A673 (cell line): Measurements from ENCODE around the gene NINJ2. TPM values are rescaled to one million over a fixed set of nuclear protein-coding genes. Genes with fewer than 3 reads are reported as not detected.

Source experiments
- BruUV-seq: library from RNA; stranded (reverse); fragments of 400-500 nt; replicated peaks from 2 replicates; lab custom pipeline; 2021; lab: Mats Ljungman, UMichigan
- CTCF ChIA-PET: fragments of 300-600 bp; sonication (Branson Sonifier 250); formaldehyde crosslinking; loops from one replicate; lab custom pipeline; 2022; ENCODE audit warnings: antibody characterized with exemption; lab: Charles Lee
- POLR2A ChIA-PET: fragments of 300-600 bp; sonication (Branson Sonifier 250); formaldehyde crosslinking; loops from one replicate; lab custom pipeline; 2022; ENCODE audit warnings: antibody characterized with exemption; ENCODE audit not compliant: low non-redundant PET; lab: Charles Lee
- DNase-seq: peaks from one replicate; pipeline ENCODE4 v3.0.0-alpha.2; 2015; ENCODE audit warnings: low spot score
- H3K27ac ChIP-seq: fragments of 200-600 bp; sonication (generic); 2 replicates; pipeline ENCODE4 v1.5.1; 2016; ENCODE audit warnings: mixed run types, low read depth, mild to moderate bottlenecking, mixed read lengths, antibody characterized with exemption, low read length; ENCODE audit not compliant: poor library complexity, severe bottlenecking
- H3K27me3 ChIP-seq: fragments of 200-600 bp; sonication (generic); replicated peaks from 2 replicates; pipeline ENCODE4 v1.6.1; 2017; ENCODE audit warnings: mixed run types, low read depth, mild to moderate bottlenecking, mixed read lengths, antibody characterized with exemption, low read length; ENCODE audit not compliant: insufficient read depth, poor library complexity
- H3K36me3 ChIP-seq: fragments of 200-600 bp; sonication (generic); 2 replicates; pipeline ENCODE4 v1.6.1; 2016; ENCODE audit warnings: mixed run types, mild to moderate bottlenecking, mixed read lengths, antibody characterized with exemption, low read length; ENCODE audit not compliant: insufficient read depth, poor library complexity, severe bottlenecking
- H3K4me1 ChIP-seq: fragments of 200-600 bp; sonication (generic); 2 replicates; pipeline ENCODE4 v1.6.1; 2017; ENCODE audit warnings: mixed run types, mild to moderate bottlenecking, mixed read lengths, antibody characterized with exemption, low read length; ENCODE audit not compliant: insufficient read depth, poor library complexity, severe bottlenecking
- H3K4me3 ChIP-seq: fragments of 200-600 bp; sonication (generic); 2 replicates; pipeline ENCODE4 v1.5.1; 2016; ENCODE audit warnings: low read depth, mixed run types, mild to moderate bottlenecking, mixed read lengths, low read length; ENCODE audit not compliant: poor library complexity, severe bottlenecking
- H3K9me3 ChIP-seq: fragments of 200-600 bp; sonication (generic); 2 replicates; pipeline ENCODE4 v1.6.1; 2016; ENCODE audit warnings: mixed run types, low read depth, mild to moderate bottlenecking, mixed read lengths, antibody characterized with exemption, low read length; ENCODE audit not compliant: poor library complexity, severe bottlenecking
- CTCF ChIP-seq: fragments of 300-800, 200-600 bp; sonication (generic); conservative IDR thresholded peaks from 2 replicates; pipeline ENCODE4 v1.5.1; 2017; ENCODE audit warnings: low read depth, mild to moderate bottlenecking, antibody characterized with exemption, low read length, moderate library complexity, mixed read lengths
- EZH2 ChIP-seq: fragments of 200-600 bp; sonication (generic); IDR thresholded peaks from 2 replicates; pipeline ENCODE4 v1.6.1; 2017; ENCODE audit warnings: borderline replicate concordance, low read depth, mild to moderate bottlenecking, mixed read lengths, antibody characterized with exemption, low read length; ENCODE audit not compliant: poor library complexity, severe bottlenecking
- intact Hi-C: fragments of 100-400 bp; cut with micrococcal nuclease; formaldehyde crosslinking; loops from one replicate; pipeline ENCODE4 v1.10.0; 2022; ENCODE audit not compliant: unreplicated experiment
- total RNA-seq: library from RNA; stranded (reverse); gene quantifications from 2 replicates; pipeline ENCODE4 v1.2.3, GENCODE V29; 2021

Gene NINJ2
- total RNA-seq, 1 experiment from 2014 or later: not detected

- intact Hi-C loops: no loop called here
- Histone ChIP-seq H3K27ac (no peak overlapping the region), H3K4me1 (no peaks in the 10 kb centered on the region), H3K9me3 (peaks cover 9% of the 10 kb centered on the region), H3K36me3 (no peaks in the 10 kb centered on the region), H3K4me3 (no peak overlapping the region), H3K27me3 (no peaks in the 10 kb centered on the region)
- BruUV-seq: no TSS peak
- TF ChIP-seq CTCF (no peak), EZH2 (no peak)
- POLR2A ChIA-PET: no interaction called here
- no peak for DNase-seq
- CTCF ChIA-PET: no interaction called here
Observed at GRCh38 chr12:697481-697880, 34.2 kb upstream of the NINJ2 start.

GRCh38 chr12:694734-695503, 31.7 kb upstream of the NINJ2 start:
- BruUV-seq: no TSS peak
- TF ChIP-seq EZH2: no peak
- no peak for TF ChIP-seq CTCF
- no peak overlapping the region for H3K27ac ChIP-seq
- ChIA-PET CTCF (no interaction called here), POLR2A (no interaction called here)
- no peaks in the 10 kb centered on the region for H3K36me3 ChIP-seq
- no peak overlapping the region for H3K4me3 ChIP-seq
- intact Hi-C loops: no loop called here
- no peaks in the 10 kb centered on the region for H3K4me1 ChIP-seq
- H3K27me3 ChIP-seq: no peaks in the 10 kb centered on the region
- peaks cover 9% of the 10 kb centered on the region for H3K9me3 ChIP-seq
- no peak for DNase-seq

- TF ChIP-seq CTCF: no peak
- TF ChIP-seq EZH2: no peak
- Histone ChIP-seq H3K4me3 (no peak overlapping the region), H3K9me3 (peaks cover 9% of the 10 kb centered on the region), H3K36me3 (no peaks in the 10 kb centered on the region), H3K27ac (no peak overlapping the region), H3K27me3 (no peaks in the 10 kb centered on the region), H3K4me1 (no peaks in the 10 kb centered on the region)
- BruUV-seq: no TSS peak
- ChIA-PET CTCF (no interaction called here), POLR2A (no interaction called here)
- DNase-seq: no peak
- intact Hi-C loops: no loop called here
Observed at GRCh38 chr12:693934-694533, 30.8 kb upstream of the NINJ2 start.
